ENCODE data around the gene FEM1A. TPM values are rescaled to one million over a fixed set of nuclear protein-coding genes. Genes with fewer than 3 reads are reported as not detected.
A peak's percentile ranks its signal among the peaks of the same experiment; 100 is the strongest.

The FEM1A gene
- total and polyA plus RNA-seq, 9 of the 15 experiments (the other 6 are each of a cell fraction or from before 2014, with no cell fraction given) = 0.08 to 19.0 (median 6.8) TPM

GRCh38 chr19:4815426-4816201 lies 24.1 kb downstream of the FEM1A start (continued):
- TF ChIP-seq E2F1 (CRISPR knock-in tag; IDR thresholded peaks at IDR 0.05) (peak; percentile 55; the same call in 1 of the 2 replicates), ZBTB17 (CRISPR knock-in tag; IDR thresholded peaks at IDR 0.05) (no peak), PHTF2 (CRISPR knock-in tag; IDR thresholded peaks at IDR 0.05) (no peak), BCL6 (CRISPR knock-in tag; IDR thresholded peaks at IDR 0.05) (no peak), ZNF584 (CRISPR knock-in tag; IDR thresholded peaks at IDR 0.05; ENCODE audit: low read depth) (0 out of 2 replicates have a peak, but pooled peaks have one; percentile 40), NCOA1 (IDR thresholded peaks at IDR 0.05; ENCODE audit: low read depth) (no peak), PHB (CRISPR knock-in tag; IDR thresholded peaks at IDR 0.05) (no peak), MTF1 (CRISPR knock-in tag; IDR thresholded peaks at IDR 0.05; ENCODE audit: borderline replicate concordance) (no peak), SREBF2 (CRISPR knock-in tag; IDR thresholded peaks at IDR 0.05) (no peak), CBX1 (IDR thresholded peaks at IDR 0.05; ENCODE audit: low read depth) (no peak), FOXJ3 (CRISPR knock-in tag; IDR thresholded peaks at IDR 0.05) (no peak), NRF1 (conservative IDR thresholded peaks at IDR 0.05 in 1 of 2, IDR thresholded peaks at IDR 0.05 in 1 of 2) (no peak), ZNF444 (CRISPR knock-in tag; IDR thresholded peaks at IDR 0.05) (no peak), ARID4B (CRISPR knock-in tag; IDR thresholded peaks at IDR 0.05) (no peak; the same call in 1 of the 2 replicates), C11orf30 (IDR thresholded peaks at IDR 0.05; ENCODE audit: low read depth) (no peak), ATF2 (CRISPR knock-in tag; IDR thresholded peaks at IDR 0.05) (no peak), PTBP1 (IDR thresholded peaks at IDR 0.05; ENCODE audit: low read depth, low read length) (no peak)
- TF ChIP-seq, protein P1, sequence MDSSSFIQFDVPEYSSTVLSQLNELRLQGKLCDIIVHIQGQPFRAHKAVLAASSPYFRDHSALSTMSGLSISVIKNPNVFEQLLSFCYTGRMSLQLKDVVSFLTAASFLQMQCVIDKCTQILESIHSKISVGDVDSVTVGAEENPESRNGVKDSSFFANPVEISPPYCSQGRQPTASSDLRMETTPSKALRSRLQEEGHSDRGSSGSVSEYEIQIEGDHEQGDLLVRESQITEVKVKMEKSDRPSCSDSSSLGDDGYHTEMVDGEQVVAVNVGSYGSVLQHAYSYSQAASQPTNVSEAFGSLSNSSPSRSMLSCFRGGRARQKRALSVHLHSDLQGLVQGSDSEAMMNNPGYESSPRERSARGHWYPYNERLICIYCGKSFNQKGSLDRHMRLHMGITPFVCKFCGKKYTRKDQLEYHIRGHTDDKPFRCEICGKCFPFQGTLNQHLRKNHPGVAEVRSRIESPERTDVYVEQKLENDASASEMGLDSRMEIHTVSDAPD (CRISPR knock-in tag; IDR thresholded peaks at IDR 0.05) = no peak
- TF ChIP-seq, protein P2, sequence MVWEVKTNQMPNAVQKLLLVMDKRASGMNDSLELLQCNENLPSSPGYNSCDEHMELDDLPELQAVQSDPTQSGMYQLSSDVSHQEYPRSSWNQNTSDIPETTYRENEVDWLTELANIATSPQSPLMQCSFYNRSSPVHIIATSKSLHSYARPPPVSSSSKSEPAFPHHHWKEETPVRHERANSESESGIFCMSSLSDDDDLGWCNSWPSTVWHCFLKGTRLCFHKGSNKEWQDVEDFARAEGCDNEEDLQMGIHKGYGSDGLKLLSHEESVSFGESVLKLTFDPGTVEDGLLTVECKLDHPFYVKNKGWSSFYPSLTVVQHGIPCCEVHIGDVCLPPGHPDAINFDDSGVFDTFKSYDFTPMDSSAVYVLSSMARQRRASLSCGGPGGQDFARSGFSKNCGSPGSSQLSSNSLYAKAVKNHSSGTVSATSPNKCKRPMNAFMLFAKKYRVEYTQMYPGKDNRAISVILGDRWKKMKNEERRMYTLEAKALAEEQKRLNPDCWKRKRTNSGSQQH (CRISPR knock-in tag; IDR thresholded peaks at IDR 0.05) = no peak
